CD4-positive, alpha-beta T cell treated with Interleukin-2 at 100 ng/mL for 4 hours (primary cell): ENCODE results near the gene PRAC1.

Source experiments
- DNase-seq: peaks from one replicate; pipeline ENCODE4 v3.0.0-alpha.2; 2020; ENCODE audit warnings: low spot score

The PRAC1 gene

DNA sequence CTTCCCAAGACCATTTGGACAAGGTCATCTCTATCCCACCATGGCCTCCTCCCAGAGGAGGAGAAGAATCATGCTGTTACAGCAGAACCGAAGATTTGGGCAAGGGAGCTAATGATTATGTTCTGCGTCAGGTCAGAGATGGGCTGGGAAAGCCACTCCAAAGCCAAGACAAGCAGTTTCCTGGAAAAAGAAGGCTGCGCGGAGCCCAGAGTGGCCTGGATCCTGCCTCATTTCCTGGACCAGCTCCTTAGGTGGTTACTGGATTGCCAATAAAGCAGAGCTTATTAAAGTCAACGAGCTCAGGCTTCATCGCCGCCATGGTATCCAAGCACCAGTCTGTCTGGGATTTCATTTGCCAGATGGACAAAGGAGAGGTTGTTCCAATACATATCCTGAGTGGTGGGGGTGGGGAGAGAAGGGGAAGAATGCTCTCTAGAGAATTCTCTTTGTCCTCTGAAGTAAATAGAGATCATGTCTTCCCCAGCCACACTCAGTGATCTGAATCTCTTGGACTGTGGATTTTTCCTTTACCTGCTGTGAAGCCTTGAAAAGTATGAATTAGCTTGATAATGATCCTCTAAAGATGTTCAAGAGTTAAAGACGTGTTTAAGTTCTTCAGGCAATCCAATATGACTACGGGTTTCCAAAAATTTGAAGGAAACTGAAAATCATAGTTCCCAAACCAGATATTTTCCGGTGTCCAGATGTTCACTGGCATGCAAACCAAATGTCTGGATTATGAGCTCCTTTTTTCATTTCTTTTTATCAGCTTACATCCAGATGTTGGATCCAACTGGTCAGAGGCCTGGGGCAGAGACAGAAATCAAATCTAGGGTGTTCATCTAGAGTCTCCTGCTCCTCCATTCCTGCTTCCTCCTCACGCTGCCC lies 17.7 kb downstream of the PRAC1 start:
- no peak for DNase-seq

DNA sequence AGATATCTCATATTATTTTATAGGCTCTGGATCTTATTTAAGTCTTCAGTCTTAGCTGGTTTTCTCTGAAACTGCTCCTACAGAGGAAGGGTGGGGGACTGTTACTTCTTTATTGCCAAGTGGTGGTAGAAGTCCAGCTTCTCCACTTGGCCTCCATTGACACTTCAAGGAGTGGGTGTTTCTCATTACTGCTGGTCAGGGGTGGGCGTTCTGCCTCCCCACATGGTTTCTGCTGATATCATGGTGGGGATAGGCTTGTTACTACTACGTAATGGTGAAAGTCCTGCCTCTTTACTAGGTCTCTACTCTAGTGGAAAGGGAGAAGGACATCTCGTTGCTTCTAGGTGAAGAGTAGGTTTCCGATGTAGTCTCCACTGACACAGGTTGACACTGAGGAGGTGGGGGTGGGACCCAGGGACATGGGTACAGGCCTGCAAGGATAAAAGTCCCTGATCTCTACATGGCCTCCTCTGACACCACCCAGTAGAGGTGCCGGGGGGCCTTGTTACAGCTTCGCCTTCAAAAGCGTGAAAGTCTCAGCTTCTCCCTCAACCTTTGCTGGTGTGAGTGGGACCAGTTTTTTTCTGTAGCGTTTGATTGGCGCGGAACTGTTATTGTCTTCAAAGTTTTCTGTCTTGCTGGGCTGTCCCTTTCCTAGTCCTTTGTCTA lies 20.3 kb downstream of the PRAC1 start:
- DNase-seq = no peak

DNA sequence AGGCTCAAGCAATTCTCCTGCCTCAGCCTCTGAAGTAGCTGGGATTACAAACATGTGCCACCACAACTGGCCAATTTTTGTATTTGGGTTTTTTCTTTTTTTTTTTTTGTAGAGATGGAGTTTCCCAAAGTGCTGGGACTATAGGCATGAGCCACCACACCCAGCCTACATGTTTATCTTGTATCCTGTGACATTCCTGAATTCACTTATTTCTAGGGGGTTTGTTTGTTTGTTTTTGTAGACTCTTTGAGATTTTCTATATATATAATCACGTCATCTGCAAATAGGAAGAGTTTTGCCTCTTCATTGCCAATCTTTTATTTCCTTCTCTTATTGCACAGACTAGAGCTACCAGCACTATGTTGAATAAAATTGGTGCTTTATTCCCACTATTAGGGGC lies 29.1 kb downstream of the PRAC1 start:
- DNase-seq = no peak

DNA sequence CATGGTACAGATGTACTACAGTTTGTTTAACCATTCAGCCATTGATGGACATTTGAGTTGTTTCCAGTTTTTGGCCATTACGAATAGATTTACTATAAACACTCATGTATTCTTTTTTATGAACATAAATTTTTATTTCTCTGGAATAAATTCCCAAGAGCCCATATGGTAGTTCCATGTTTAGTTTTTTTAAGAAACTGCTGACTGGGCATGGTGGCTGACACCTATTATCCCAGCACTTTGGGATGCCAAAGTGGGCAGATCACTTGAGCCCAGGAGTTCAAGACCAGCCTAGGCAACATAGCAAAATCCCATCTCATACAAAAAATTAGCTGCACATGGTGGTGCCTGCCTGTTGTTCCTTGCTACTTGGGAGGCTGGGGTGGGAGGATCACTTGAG lies 30.3 kb downstream of the PRAC1 start:
- DNase-seq = no peak

DNA sequence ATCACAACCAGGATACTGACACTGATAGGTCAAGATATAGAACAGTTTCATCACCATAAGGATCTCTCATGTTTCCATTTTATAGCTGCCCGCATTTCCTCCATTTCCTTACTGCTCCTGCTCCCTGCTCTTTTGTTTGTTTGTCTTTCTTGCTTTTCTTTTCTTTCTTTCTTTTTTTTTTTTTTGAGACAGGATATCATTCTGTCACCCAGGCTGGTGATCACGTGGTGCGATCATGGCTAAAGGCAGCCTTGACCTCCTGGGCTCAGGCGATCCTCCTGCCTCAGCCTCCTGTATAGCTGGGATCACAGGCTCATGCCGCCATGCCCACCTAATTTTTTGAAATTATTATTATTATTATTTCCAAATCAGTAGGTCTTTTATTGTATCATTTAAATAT lies 31.7 kb downstream of the PRAC1 start:
- DNase-seq = no peak

DNA sequence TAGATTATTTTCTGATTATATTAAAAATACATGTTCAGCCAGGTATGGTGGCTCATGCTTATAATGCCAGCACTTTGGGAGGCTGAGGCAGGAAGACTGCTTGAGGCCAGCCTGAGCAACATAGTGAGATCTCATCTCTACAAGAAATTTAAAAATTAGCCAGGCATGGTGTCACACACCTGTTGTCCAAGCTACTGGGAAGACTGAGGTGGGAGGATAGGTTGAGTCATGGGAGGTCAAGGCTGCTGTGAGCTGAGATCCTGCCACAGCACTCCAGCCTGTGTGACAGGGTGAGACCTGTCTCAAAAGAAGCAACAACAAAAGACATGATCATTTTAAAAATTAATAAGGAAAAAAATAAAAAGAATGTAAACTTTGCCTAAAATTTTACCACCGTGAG lies 40.7 kb downstream of the PRAC1 start:
- no peak for DNase-seq

DNA sequence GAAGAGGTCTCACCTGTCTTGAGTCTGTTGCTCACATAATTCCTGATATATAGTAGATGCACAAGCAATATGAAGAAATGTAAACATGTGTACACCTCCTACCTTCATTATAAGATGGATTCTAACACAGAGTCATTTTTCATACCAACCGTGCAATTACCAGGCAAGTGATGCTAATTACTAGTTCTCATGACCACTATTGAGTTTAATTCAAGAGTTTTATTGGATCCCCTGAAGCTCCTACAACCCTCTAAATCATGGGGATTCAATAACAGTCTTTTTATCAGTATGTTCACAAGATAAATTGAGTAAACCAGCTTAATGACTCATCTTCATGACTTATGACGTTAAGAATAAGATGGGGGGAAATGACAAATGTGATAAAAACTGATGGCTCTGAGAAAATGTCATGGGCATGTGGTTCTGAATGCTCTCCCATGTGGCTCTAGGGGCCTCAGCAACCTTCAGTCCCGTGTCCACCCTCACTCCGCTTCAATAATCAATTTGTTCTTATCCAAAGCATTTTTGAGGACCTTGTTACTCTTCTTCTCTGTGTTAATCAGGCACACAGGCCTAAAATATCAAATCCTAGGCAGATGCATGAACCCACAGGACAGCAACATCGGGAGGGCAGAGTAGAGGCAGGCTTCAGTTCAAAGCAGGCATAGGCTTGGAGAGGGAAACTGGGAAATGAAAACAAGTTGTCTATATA lies 42.8 kb downstream of the PRAC1 start:
- DNase-seq = no peak

DNA sequence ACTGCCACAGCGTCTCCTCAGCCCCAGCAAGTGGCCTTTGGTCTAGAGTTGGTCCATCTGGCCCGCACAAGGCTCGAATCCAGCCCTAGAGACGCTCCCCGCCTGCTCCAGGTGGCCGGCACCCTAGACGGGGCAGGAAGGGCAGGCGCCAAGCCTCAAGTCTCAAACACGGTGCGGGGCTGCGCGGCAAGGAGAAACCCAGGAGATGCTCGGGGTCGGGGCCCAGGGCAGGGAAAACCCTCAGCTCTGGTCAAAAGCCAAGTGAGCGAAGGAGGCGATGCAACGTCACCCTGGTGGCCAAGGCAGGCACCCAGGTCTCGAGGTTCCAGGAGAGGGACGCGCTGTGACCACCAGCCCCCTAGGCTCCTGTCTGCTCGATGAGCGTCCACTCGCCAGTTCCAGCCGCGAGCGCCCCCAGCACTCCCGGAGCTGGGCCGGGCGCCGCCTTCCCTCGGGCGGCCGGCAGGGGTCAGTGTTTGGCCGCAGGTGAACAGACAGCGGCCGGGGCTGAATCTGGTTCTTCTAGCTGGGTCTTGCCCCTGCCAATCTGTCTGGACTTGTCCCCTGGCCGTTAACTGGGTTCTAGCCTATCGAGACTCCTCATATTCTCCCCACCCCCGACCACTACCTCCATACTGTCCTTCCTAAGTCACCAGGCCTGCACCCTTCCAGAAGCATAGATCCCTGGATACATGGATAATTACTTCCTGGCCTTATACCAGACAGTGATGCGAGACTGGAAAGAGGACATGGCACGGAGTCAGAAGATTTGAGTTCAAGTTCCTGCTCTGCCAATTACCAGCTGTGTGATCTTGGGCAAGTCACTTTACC lies 44.0 kb downstream of the PRAC1 start:
- DNase-seq = peak; percentile 64

DNA sequence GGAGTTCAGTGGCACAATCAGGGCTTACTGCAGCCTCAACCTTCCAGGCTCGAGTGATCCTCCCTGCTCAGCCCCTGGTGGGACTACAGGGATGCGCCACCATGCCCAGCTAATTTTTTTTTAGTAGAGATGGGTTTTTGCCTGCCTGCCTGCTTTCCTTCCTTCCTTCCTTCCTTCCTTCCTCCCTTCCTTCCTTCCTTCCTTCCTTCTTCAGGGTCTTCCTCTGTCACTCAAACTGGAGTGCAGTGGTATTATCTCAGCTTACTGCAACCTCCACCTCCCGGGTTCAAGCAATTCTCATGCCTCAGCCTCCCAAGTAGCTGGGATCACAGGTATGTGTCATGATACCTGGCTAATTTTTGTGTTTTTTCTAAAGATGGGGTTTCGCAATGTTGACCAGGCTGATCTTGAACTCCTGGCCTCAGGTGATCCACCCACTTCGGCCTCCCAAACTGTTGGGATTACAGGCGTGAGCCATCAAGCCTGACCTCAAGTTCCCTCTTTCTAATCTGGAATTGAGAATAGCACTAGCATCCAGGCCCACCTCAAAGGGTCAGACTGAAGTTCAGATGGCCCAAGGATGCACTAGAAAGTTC lies 45.3 kb downstream of the PRAC1 start:
- DNase-seq = no peak

DNA sequence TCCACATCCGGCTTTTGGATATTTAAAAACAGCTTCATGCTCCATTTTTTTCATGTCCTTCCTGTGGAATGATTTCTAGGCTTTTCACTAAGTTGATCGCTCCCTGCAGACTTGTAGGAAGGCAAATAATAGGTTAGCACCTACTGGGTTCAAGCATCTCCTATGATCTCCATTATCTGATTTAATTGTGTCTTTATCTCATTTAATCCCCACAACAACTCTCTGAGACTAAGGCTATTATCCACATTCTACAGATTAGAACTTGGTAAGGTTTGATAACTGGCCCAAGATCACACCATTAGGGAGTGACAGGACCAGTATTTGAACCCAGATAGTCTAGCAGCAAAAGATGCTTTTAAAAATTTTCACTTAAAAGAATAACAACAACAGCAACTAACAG lies 50.0 kb downstream of the PRAC1 start:
- DNase-seq = no peak
